GM23338 (cell line): Measurements from ENCODE around the gene ACSL3. TPM values are rescaled to one million over a fixed set of nuclear protein-coding genes. Genes with fewer than 3 reads are reported as not detected.
A peak's percentile ranks its signal among the peaks of the same experiment; 100 is the strongest.

Experiments
- ATAC-seq: fragments of 200-7000 bp; cut with Tn5 transposase; 3 replicates; pipeline ENCODE4 v1.9.1; 2020
- DNase-seq: peaks from one replicate; pipeline ENCODE4 v3.0.0-alpha.2; 2015; ENCODE audit warnings: low spot score
- H2AFZ ChIP-seq: fragments of 200-600 bp; sonication (generic); 2 replicates; pipeline ENCODE4 v1.8.0; 2016; ENCODE audit warnings: antibody characterized with exemption, mild to moderate bottlenecking, moderate library complexity
- H3F3A ChIP-seq: fragments of 200-600 bp; sonication (generic); replicated peaks from 2 replicates; pipeline ENCODE4 v1.8.0; 2017; ENCODE audit warnings: antibody characterized with exemption, mixed run types, low read depth
- H3K27ac ChIP-seq: fragments of 200-600 bp; sonication (generic); 2 replicates; pipeline ENCODE4 v1.6.1; 2016; ENCODE audit warnings: low read depth
- H3K27me3 ChIP-seq: fragments of 200-600 bp; sonication (generic); 2 replicates; pipeline ENCODE4 v1.8.0; 2016; ENCODE audit warnings: mild to moderate bottlenecking, mixed run types, moderate library complexity; ENCODE audit not compliant: insufficient read depth
- H3K36me3 ChIP-seq: fragments of 200-600 bp; sonication (generic); 2 replicates; pipeline ENCODE4 v1.8.0; 2016; ENCODE audit warnings: mild to moderate bottlenecking; ENCODE audit not compliant: insufficient read depth
- H3K4me1 ChIP-seq: fragments of 200-600 bp; sonication (generic); 2 replicates; pipeline ENCODE4 v1.8.0; 2016; ENCODE audit warnings: mild to moderate bottlenecking, moderate library complexity; ENCODE audit not compliant: insufficient read depth
- H3K4me2 ChIP-seq: fragments of 200-600 bp; sonication (generic); 2 replicates; pipeline ENCODE4 v1.7.1; 2017; ENCODE audit warnings: mixed run types
- H3K4me3 ChIP-seq: fragments of 200-600 bp; sonication (generic); 2 replicates; pipeline ENCODE4 v1.6.1; 2016; ENCODE audit warnings: mixed run types
- H3K79me2 ChIP-seq: fragments of 200-600 bp; sonication (generic); replicated peaks from 2 replicates; pipeline ENCODE4 v1.8.0; 2017; ENCODE audit warnings: mild to moderate bottlenecking; ENCODE audit not compliant: insufficient read depth
- H3K9me2 ChIP-seq: fragments of 200-600 bp; sonication (generic); 2 replicates; pipeline ENCODE4 v1.8.0; 2017; ENCODE audit not compliant: insufficient read depth
- H4K20me1 ChIP-seq: fragments of 200-600 bp; sonication (generic); replicated peaks from 2 replicates; pipeline ENCODE4 v1.8.0; 2017; ENCODE audit warnings: mild to moderate bottlenecking; ENCODE audit not compliant: insufficient read depth
- H3K27ac Mint-ChIP-seq: 2 replicates; pipeline ENCODE4 v1.8.0; 2020; ENCODE audit warnings: inconsistent platforms, mild to moderate bottlenecking, moderate library complexity, mixed read lengths
- H3K27me3 Mint-ChIP-seq: 3 replicates; pipeline ENCODE4 v1.8.0; 2022; ENCODE audit warnings: low read depth, mild to moderate bottlenecking, moderate library complexity, mixed read lengths, inconsistent platforms; ENCODE audit not compliant: insufficient read depth, poor library complexity
- H3K36me3 Mint-ChIP-seq: 3 replicates; pipeline ENCODE4 v1.8.0; 2021; ENCODE audit warnings: low read depth, mild to moderate bottlenecking, inconsistent platforms, moderate library complexity, mixed read lengths
- H3K4me1 Mint-ChIP-seq: 3 replicates; pipeline ENCODE4 v1.8.0; 2020; ENCODE audit warnings: mild to moderate bottlenecking, inconsistent platforms, mixed read lengths
- H3K4me3 Mint-ChIP-seq: 3 replicates; pipeline ENCODE4 v1.8.0; 2021; ENCODE audit warnings: moderate library complexity, mild to moderate bottlenecking, inconsistent platforms, mixed read lengths
- H3K9me3 Mint-ChIP-seq: 3 replicates; pipeline ENCODE4 v1.8.0; 2020; ENCODE audit warnings: moderate library complexity, mild to moderate bottlenecking, inconsistent platforms, mixed read lengths
- CTCF ChIP-seq, 2 experiments: fragments of 200-600 bp in 1 of 2; sonication (generic) in 1 of 2; conservative IDR thresholded peaks; 2 replicates each; pipeline versions ENCODE4 v1.5.1 to v1.6.1; 2016 to 2017; ENCODE audit warnings: antibody characterized with exemption in 2 of 2, low read depth in 2 of 2, mild to moderate bottlenecking in 2 of 2, moderate library complexity in 1 of 2
- ETS1 ChIP-seq: IDR thresholded peaks from 2 replicates; pipeline ENCODE4 v1.6.1; 2016; ENCODE audit warnings: antibody characterized with exemption
- JUNB ChIP-seq: IDR thresholded peaks from one replicate; pipeline ENCODE4 v1.6.1; 2016; ENCODE audit warnings: antibody characterized with exemption; ENCODE audit not compliant: unreplicated experiment
- NANOG ChIP-seq: IDR thresholded peaks from 2 replicates; pipeline ENCODE4 v1.6.1; 2016; ENCODE audit warnings: antibody characterized with exemption, borderline replicate concordance
- POLR2AphosphoS5 ChIP-seq: IDR thresholded peaks from 2 replicates; pipeline ENCODE4 v1.6.1; 2016; ENCODE audit warnings: antibody characterized with exemption, low read depth
- REST ChIP-seq: IDR thresholded peaks from one replicate; pipeline ENCODE4 v1.6.1; 2018; ENCODE audit warnings: antibody characterized with exemption; ENCODE audit not compliant: unreplicated experiment
- STAT1 ChIP-seq: IDR thresholded peaks from one replicate; pipeline ENCODE4 v1.6.1; 2016; ENCODE audit warnings: antibody characterized with exemption; ENCODE audit not compliant: unreplicated experiment
- polyA plus RNA-seq: library from polyadenylated mRNA; unstranded; fragments of >200 nt; fragmentation: Nextera tagmentation; extraction: Ambion mirVana; gene quantifications from 2 replicates; pipeline ENCODE4 v1.2.1, GENCODE V29; 2016
- total RNA-seq: library from RNA; depleted of rRNA; stranded (reverse); fragments of >200 nt; shearing (Covaris generic); gene quantifications from 2 replicates; pipeline ENCODE4 v1.2.3, GENCODE V29; 2014

The ACSL3 gene
- total and polyA plus RNA-seq, 2 experiments from 2014 or later, result 55.3 to 130 TPM

- Mint-ChIP-seq H3K4me3 (no peak overlapping the region), H3K27me3 (peaks cover 3% of the 10 kb centered on the region), H3K27ac (no peak overlapping the region), H3K4me1 (peaks cover 6% of the 10 kb centered on the region), H3K9me3 (no peaks in the 10 kb centered on the region; the same call in 2 of the 3 replicates), H3K36me3 (no peaks in the 10 kb centered on the region)
- H3K27ac ChIP-seq, result 0 out of 2 replicates have a peak overlapping the region, but pooled peaks have one; percentile 9
- H2AFZ ChIP-seq, result no peak overlapping the region
- no peaks in the 10 kb centered on the region for H3K4me1 ChIP-seq
- no peak overlapping the region for H3K4me2 ChIP-seq
- DNase-seq (no peak), ATAC-seq (no peak)
- H3K4me3 ChIP-seq, result no peak overlapping the region
- H3F3A ChIP-seq, result no peaks in the 10 kb centered on the region
- H3K27me3 ChIP-seq, result no peaks in the 10 kb centered on the region
- H3K79me2 ChIP-seq, result no peaks in the 10 kb centered on the region
- H3K9me2 ChIP-seq, result peaks cover 5% of the 10 kb centered on the region
- no peaks in the 10 kb centered on the region for H3K36me3 ChIP-seq
- H4K20me1 ChIP-seq, result no peaks in the 10 kb centered on the region
- TF ChIP-seq REST, result no peak
- TF ChIP-seq ETS1, result no peak
- no peak for TF ChIP-seq JUNB
- TF ChIP-seq NANOG, result no peak
- TF ChIP-seq POLR2AphosphoS5, result no peak
- TF ChIP-seq STAT1, result no peak
Observed at GRCh38 chr2:222955008-222955407, 94.2 kb downstream of the ACSL3 start.

- no peak overlapping the region for H3K27ac ChIP-seq
- peaks cover 1% of the 10 kb centered on the region for H3K27me3 Mint-ChIP-seq
Observed at GRCh38 chr2:222959358-222959757, 98.5 kb downstream of the ACSL3 start.

More at GRCh38 chr2:222959358-222959757, 98.5 kb downstream of the ACSL3 start:
- no peaks in the 10 kb centered on the region for H3K4me1 ChIP-seq
- peak; percentile 92 for ATAC-seq
- DNase-seq, result peak; percentile 79
- peak overlapping the region; percentile 12 for H2AFZ ChIP-seq
- no peak for TF ChIP-seq ETS1
- TF ChIP-seq CTCF (conservative IDR thresholded peaks at IDR 0.05; ENCODE audit: low read depth in 2 of 2), result peak; percentile 38
- H3K36me3 ChIP-seq, result no peaks in the 10 kb centered on the region
- H3F3A ChIP-seq, result no peaks in the 10 kb centered on the region
- no peaks in the 10 kb centered on the region for H3K27me3 ChIP-seq
- H3K4me1 Mint-ChIP-seq, result peaks cover 6% of the 10 kb centered on the region
- no peaks in the 10 kb centered on the region for H4K20me1 ChIP-seq
- H3K9me3 Mint-ChIP-seq, result peaks cover 11% of the 10 kb centered on the region
- peaks cover 7% of the 10 kb centered on the region for H3K9me2 ChIP-seq
- H3K27ac Mint-ChIP-seq, result peak overlapping the region; percentile 30; the same call in 1 of the 2 replicates
- H3K79me2 ChIP-seq, result no peaks in the 10 kb centered on the region
- no peak overlapping the region for H3K4me2 ChIP-seq
- no peak overlapping the region for H3K4me3 Mint-ChIP-seq
- peaks cover 13% of the 10 kb centered on the region for H3K36me3 Mint-ChIP-seq
- no peak overlapping the region for H3K4me3 ChIP-seq
